Measurements from ENCODE around the gene BPGM.

GRCh38 chr7:134690614-134691504 is 44.2 kb downstream of the BPGM start:
- TF ChIP-seq EP300 (IDR thresholded peaks at IDR 0.05), result no peak
- no peak for TF ChIP-seq POLR2AphosphoS5 (IDR thresholded peaks at IDR 0.05)
- no peak for TF ChIP-seq CTCF (IDR thresholded peaks at IDR 0.05)
